Tongue (tissue), 2 donors: Measurements from ENCODE around the gene ADAMTS4. TPM values are rescaled to one million over a fixed set of nuclear protein-coding genes. Genes with fewer than 3 reads are reported as not detected.

Source experiments
- DNase-seq: peaks from one replicate; pipeline ENCODE4 v3.0.0-alpha.2; 2015
- total RNA-seq: library from RNA; depleted of rRNA; stranded (reverse); fragments of >200 nt; gene quantifications from one replicate; pipeline ENCODE4 v1.2.3, GENCODE V29; 2014

Gene ADAMTS4
- total RNA-seq, 1 donor from 2014 or later: 18.9 TPM

GRCh38 chr1:161172776-161173376, 26.0 kb downstream of the ADAMTS4 start:
- peak; percentile 41 for DNase-seq

GRCh38 chr1:161172349-161172748, 26.5 kb downstream of the ADAMTS4 start:
- no peak for DNase-seq

GRCh38 chr1:161171696-161172095, 27.2 kb downstream of the ADAMTS4 start:
- DNase-seq: no peak

- no peak for DNase-seq
Measured at GRCh38 chr1:161171191-161171590, 27.7 kb downstream of the ADAMTS4 start.

GRCh38 chr1:161168906-161169305, 29.9 kb downstream of the ADAMTS4 start:
- DNase-seq: no peak

- no peak for DNase-seq
Measured at GRCh38 chr1:161166669-161167548, 31.9 kb downstream of the ADAMTS4 start.

- DNase-seq: peak; percentile 99
Measured at GRCh38 chr1:161165742-161166668, 32.8 kb downstream of the ADAMTS4 start, which contains the start of gene PPOX. PPOX (plus strand) TSS chr1:161166426; CDS start chr1:161166848, 422 bp downstream.

GRCh38 chr1:161164901-161165610, 33.8 kb downstream of the ADAMTS4 start:
- no peak for DNase-seq

- no peak for DNase-seq
Measured at GRCh38 chr1:161163793-161164192, 35.1 kb downstream of the ADAMTS4 start.

- DNase-seq: no peak
Measured at GRCh38 chr1:161162806-161163205, 36.0 kb downstream of the ADAMTS4 start.

- DNase-seq: no peak
Measured at GRCh38 chr1:161162052-161162451, 36.8 kb downstream of the ADAMTS4 start.

- DNase-seq: no peak
Measured at GRCh38 chr1:161161652-161162051, 37.2 kb downstream of the ADAMTS4 start.

GRCh38 chr1:161160671-161161145, 38.1 kb downstream of the ADAMTS4 start:
- DNase-seq: no peak

- DNase-seq: no peak
Measured at GRCh38 chr1:161159913-161160243, 39.0 kb downstream of the ADAMTS4 start.

GRCh38 chr1:161159087-161159912, 39.6 kb downstream of the ADAMTS4 start, which contains the start of gene USP21:
USP21 (plus strand) TSS chr1:161159500; CDS start chr1:161160641, 1,141 bp downstream.
- DNase-seq: peak; percentile 98

- no peak for DNase-seq
Measured at GRCh38 chr1:161158316-161159010, 40.4 kb downstream of the ADAMTS4 start.

- DNase-seq: no peak
Measured at GRCh38 chr1:161157867-161158266, 41.0 kb downstream of the ADAMTS4 start.

- peak; percentile 95 for DNase-seq
Measured at GRCh38 chr1:161153682-161154337, 45.0 kb downstream of the ADAMTS4 start, which contains the start of gene UFC1. UFC1 (plus strand) TSS chr1:161153978; CDS start chr1:161153998, 20 bp downstream.

- DNase-seq: no peak
Measured at GRCh38 chr1:161153176-161153575, 45.7 kb downstream of the ADAMTS4 start.
